H1 (cell line): ENCODE measurements around the gene ZNF148. TPM values are rescaled to one million over a fixed set of nuclear protein-coding genes. Genes with fewer than 3 reads are reported as not detected.

Experiments
- CTCF ChIA-PET: fragments of 300-600 bp; sonication (Branson Sonifier 250); formaldehyde crosslinking; loops from one replicate; lab custom pipeline; 2021; ENCODE audit not compliant: partially characterized antibody; lab: Charles Lee
- POLR2A ChIA-PET: fragments of 300-600 bp; sonication (Branson Sonifier 250); formaldehyde crosslinking; loops from one replicate; lab custom pipeline; 2021; ENCODE audit warnings: inconsistent platforms; ENCODE audit not compliant: partially characterized antibody; lab: Charles Lee
- DNase-seq, 2 experiments: peaks; one replicate each; pipeline versions ENCODE4 v3.0.0 to v3.0.0-alpha.2; 2010 to 2022; ENCODE audit warnings: low spot score in 2 of 2, low read depth in 1 of 2, mixed read lengths in 1 of 2
- FAIRE-seq: peaks from 2 replicates; lab custom pipeline; 2011; peaks lifted over from hg19 to GRCh38; lab: Jason Lieb, UNC
- H2AFZ ChIP-seq: 2 replicates; pipeline ENCODE4 v1.8.1; 2012; ENCODE audit warnings: low read length, inconsistent platforms
- H2AK5ac ChIP-seq: 2 replicates; pipeline ENCODE4 v1.6.1; 2013; ENCODE audit warnings: low read depth, low read length
- H2BK120ac ChIP-seq: replicated peaks from 2 replicates; pipeline ENCODE3; 2013; ENCODE audit warnings: low read depth, low read length, inconsistent platforms
- H2BK12ac ChIP-seq: 2 replicates; pipeline ENCODE4 v1.6.1; 2013; ENCODE audit warnings: low read depth, low read length
- H2BK15ac ChIP-seq: 2 replicates; pipeline ENCODE4 v1.6.1; 2013; ENCODE audit warnings: low read length
- H2BK20ac ChIP-seq: 2 replicates; pipeline ENCODE4 v1.6.1; 2013; ENCODE audit warnings: low read length
- H2BK5ac ChIP-seq: 2 replicates; pipeline ENCODE4 v1.6.1; 2013; ENCODE audit warnings: low read depth, low read length
- H3K14ac ChIP-seq: 2 replicates; pipeline ENCODE4 v1.6.1; 2013; ENCODE audit warnings: inconsistent platforms; ENCODE audit not compliant: insufficient read length
- H3K18ac ChIP-seq: 2 replicates; pipeline ENCODE4 v1.6.1; 2013; ENCODE audit warnings: low read length; ENCODE audit errors: extremely low read depth
- H3K23ac ChIP-seq: 2 replicates; pipeline ENCODE4 v1.6.1; 2013; ENCODE audit warnings: inconsistent platforms; ENCODE audit not compliant: insufficient read length
- H3K23me2 ChIP-seq: 2 replicates; pipeline ENCODE4 v1.6.1; 2013; ENCODE audit warnings: low read depth, low read length
- H3K27ac ChIP-seq: 2 replicates; pipeline ENCODE4 v1.6.1; 2011; ENCODE audit warnings: low read depth, low read length, inconsistent platforms
- H3K27me3 ChIP-seq, 4 experiments: replicated peaks in 1 of 4; 1 replicate in 1 of 4; 2 replicates in 3 of 4; pipeline versions ENCODE4 v1.6.1 to v1.8.1; 2011 to 2013; ENCODE audit warnings: low read length in 3 of 4, mild to moderate bottlenecking in 3 of 4, inconsistent platforms in 2 of 4, mixed read lengths in 2 of 4, moderate library complexity in 1 of 4; ENCODE audit not compliant: control insufficient read depth in 3 of 4, insufficient read depth in 3 of 4; ENCODE audit errors: extremely low read depth in 1 of 4
- H3K36me3 ChIP-seq, 4 experiments: 2 replicates each; pipeline versions ENCODE4 v1.6.1 to v1.8.1; 2011 to 2013; ENCODE audit warnings: mild to moderate bottlenecking in 4 of 4, low read length in 3 of 4, moderate library complexity in 2 of 4, control low read depth in 1 of 4, inconsistent platforms in 1 of 4; ENCODE audit not compliant: insufficient read depth in 4 of 4, control insufficient read depth in 2 of 4
- H3K4ac ChIP-seq: replicated peaks from 2 replicates; pipeline ENCODE3; 2013; ENCODE audit warnings: low read length, low read depth, mixed read lengths, inconsistent platforms; ENCODE audit not compliant: insufficient read length
- H3K4me1 ChIP-seq, 4 experiments: replicated peaks in 1 of 4; 1 replicate in 1 of 4; 2 replicates in 3 of 4; pipeline versions ENCODE4 v1.6.1 to v1.8.1; 2011 to 2013; ENCODE audit warnings: low read length in 3 of 4, inconsistent platforms in 2 of 4, mixed read lengths in 1 of 4; ENCODE audit not compliant: insufficient read depth in 4 of 4, control insufficient read depth in 3 of 4
- H3K4me2 ChIP-seq, 2 experiments: 2 replicates each; pipeline versions ENCODE4 v1.6.1 to v1.8.1; 2011 to 2013; ENCODE audit warnings: low read depth in 2 of 2, low read length in 2 of 2, control low read depth in 1 of 2, inconsistent platforms in 1 of 2, mild to moderate bottlenecking in 1 of 2; ENCODE audit not compliant: insufficient read depth in 1 of 2
- H3K4me3 ChIP-seq, 4 experiments: fragments of 200-600, 300-600 bp in 1 of 4; sonication (generic), shearing (Covaris generic), sonication (Bioruptor Twin) in 1 of 4; 2 replicates each; pipeline versions ENCODE4 v1.5.1 to v1.8.1; 2011 to 2016; ENCODE audit warnings: low read length in 4 of 4, low read depth in 3 of 4, control low read depth in 2 of 4, inconsistent platforms in 2 of 4, mild to moderate bottlenecking in 2 of 4, mixed read lengths in 1 of 4, moderate library complexity in 1 of 4; ENCODE audit not compliant: insufficient read depth in 2 of 4; ENCODE audit errors: extremely low read depth in 1 of 4
- H3K56ac ChIP-seq: replicated peaks from 2 replicates; pipeline ENCODE3; 2013; ENCODE audit warnings: low read depth, mild to moderate bottlenecking, mixed read lengths, low read length, inconsistent platforms; ENCODE audit not compliant: insufficient read length
- H3K79me1 ChIP-seq: 2 replicates; pipeline ENCODE4 v1.6.1; 2013; ENCODE audit warnings: low read depth, low read length, control low read depth
- H3K79me2 ChIP-seq, 2 experiments: 2 replicates each; pipeline versions ENCODE4 v1.6.1 to v1.8.1; 2012 to 2013; ENCODE audit warnings: low read length in 2 of 2, mild to moderate bottlenecking in 2 of 2, inconsistent platforms in 1 of 2; ENCODE audit not compliant: insufficient read depth in 2 of 2, control insufficient read depth in 1 of 2
- H3K9ac ChIP-seq, 4 experiments: replicated peaks in 1 of 4; 1 replicate in 1 of 4; 2 replicates in 3 of 4; pipeline versions ENCODE4 v1.6.1 to v1.8.1; 2011 to 2013; ENCODE audit warnings: low read depth in 3 of 4, low read length in 3 of 4, control low read depth in 2 of 4, mild to moderate bottlenecking in 2 of 4, moderate library complexity in 2 of 4, inconsistent platforms in 1 of 4; ENCODE audit errors: extremely low read depth in 1 of 4
- H3K9me3 ChIP-seq, 2 experiments: 2 replicates each; pipeline versions ENCODE4 v1.6.1 to v1.8.1; 2012 to 2013; ENCODE audit warnings: mild to moderate bottlenecking in 2 of 2, moderate library complexity in 2 of 2, control low read depth in 1 of 2, inconsistent platforms in 1 of 2, low read depth in 1 of 2, low read length in 1 of 2, mixed read lengths in 1 of 2; ENCODE audit not compliant: insufficient read depth in 2 of 2
- H4K20me1 ChIP-seq, 2 experiments: replicated peaks in 1 of 2; 2 replicates each; pipeline versions ENCODE3 to v1.8.1; 2011 to 2013; ENCODE audit warnings: inconsistent platforms in 2 of 2, low read length in 2 of 2, mild to moderate bottlenecking in 1 of 2; ENCODE audit not compliant: insufficient read depth in 2 of 2, control insufficient read depth in 1 of 2
- H4K5ac ChIP-seq: 2 replicates; pipeline ENCODE4 v1.6.1; 2013; ENCODE audit warnings: low read length, low read depth, mixed read lengths, inconsistent platforms; ENCODE audit not compliant: insufficient read length
- H4K8ac ChIP-seq: 2 replicates; pipeline ENCODE4 v1.8.0; 2013; ENCODE audit warnings: mild to moderate bottlenecking, moderate library complexity, low read length, inconsistent platforms; ENCODE audit not compliant: insufficient read depth; ENCODE audit errors: extremely low read depth
- H4K91ac ChIP-seq: replicated peaks from 2 replicates; pipeline ENCODE3; 2013; ENCODE audit warnings: low read length, mixed read lengths, inconsistent platforms; ENCODE audit not compliant: insufficient read length
- ASH2L ChIP-seq: fragments of 200-600, 300-600 bp; sonication (generic); IDR thresholded peaks from one replicate; pipeline ENCODE4 v1.7.1; 2017; ENCODE audit warnings: low read length
- CEBPB ChIP-seq: IDR thresholded peaks from 2 replicates; pipeline ENCODE4 v1.6.1; 2012; ENCODE audit warnings: low read depth, low read length
- MAFK ChIP-seq: IDR thresholded peaks from 2 replicates; pipeline ENCODE4 v1.6.1; 2012; ENCODE audit warnings: low read depth, mild to moderate bottlenecking, improper control_type of control experiment, low read length
- NANOG ChIP-seq: IDR thresholded peaks from 2 replicates; pipeline ENCODE4 v1.6.1; 2011; ENCODE audit warnings: low read length, low read depth, mild to moderate bottlenecking, inconsistent platforms; ENCODE audit not compliant: insufficient read depth, poor library complexity, severe bottlenecking
- RBBP5 ChIP-seq: IDR thresholded peaks from 2 replicates; pipeline ENCODE4 v1.7.1; 2012; ENCODE audit warnings: low read depth, mild to moderate bottlenecking, inconsistent platforms, low read length, moderate library complexity, borderline replicate concordance
- RXRA ChIP-seq: IDR thresholded peaks from 2 replicates; pipeline ENCODE4 v1.6.1; 2011; ENCODE audit warnings: low read depth, mild to moderate bottlenecking, low read length, moderate library complexity; ENCODE audit not compliant: insufficient read depth
- SUZ12 ChIP-seq: fragments of 200-600 bp; sonication (generic); IDR thresholded peaks from 2 replicates; pipeline ENCODE4 v1.6.1; 2012; ENCODE audit warnings: mild to moderate bottlenecking, inconsistent platforms, low read length, moderate library complexity, mixed read lengths
- TEAD4 ChIP-seq: IDR thresholded peaks from 2 replicates; pipeline ENCODE4 v1.6.1; 2012; ENCODE audit warnings: low read depth, low read length, inconsistent platforms, mixed read lengths
- WGBS, 2 experiments: shearing (Covaris generic) in 1 of 2; methylation state at CpG; one replicate each; pipeline versions ENCODE4 v1.1.6 to v1.1.7; 2013 to 2015; ENCODE audit warnings: low lambda C conversion rate in 2 of 2, mixed read lengths in 2 of 2, inconsistent platforms in 1 of 2, low coverage in 1 of 2, missing lambda C conversion rate in 1 of 2; ENCODE audit not compliant: insufficient replicate concordance in 2 of 2, insufficient coverage in 1 of 2, insufficient read length in 1 of 2; ENCODE audit errors: extremely low coverage in 1 of 2, missing lambda C conversion rate in 1 of 2; 5-methylcytosine and 5-hydroxymethylcytosine counted together
- polyA plus RNA-seq, 7 experiments: library from polyadenylated mRNA; depleted of rRNA in 3 of 7; stranded (reverse) in 5 of 7; unstranded in 2 of 7; fragments of >200 nt in 5 of 7; fragments of 200-250 nt in 2 of 7; gene quantifications; 1 replicate in 5 of 7; 2 replicates in 1 of 7; 4 replicates in 1 of 7; pipeline versions ENCODE4 v1.2.1 to v1.2.3, GENCODE V29; 2011 to 2013; ENCODE audit warnings: missing spikeins in 2 of 7, mixed read lengths in 2 of 7
- total RNA-seq: library from RNA; stranded (reverse); fragmentation: NEBNext Ultra II Directional; extraction: Animal tissue kit (Norgen Biotek cat#: 25700); gene quantifications from 2 replicates; pipeline ENCODE4 v1.2.1, GENCODE V29; 2021
- TF ChIP-seq, protein P1 (sequence below): IDR thresholded peaks from 2 replicates; pipeline ENCODE4 v1.6.1; 2012; ENCODE audit warnings: inconsistent platforms
- TF ChIP-seq, protein P2 (sequence below): IDR thresholded peaks from 2 replicates; pipeline ENCODE4 v1.6.1; 2011; ENCODE audit warnings: low read length, improper control_type of control experiment

ZNF148 gene
- total and polyA plus RNA-seq, 2 of the 8 experiments (the other 6 are each of a cell fraction or from before 2014, with no cell fraction given), result 3.7 to 22.6 TPM

DNA sequence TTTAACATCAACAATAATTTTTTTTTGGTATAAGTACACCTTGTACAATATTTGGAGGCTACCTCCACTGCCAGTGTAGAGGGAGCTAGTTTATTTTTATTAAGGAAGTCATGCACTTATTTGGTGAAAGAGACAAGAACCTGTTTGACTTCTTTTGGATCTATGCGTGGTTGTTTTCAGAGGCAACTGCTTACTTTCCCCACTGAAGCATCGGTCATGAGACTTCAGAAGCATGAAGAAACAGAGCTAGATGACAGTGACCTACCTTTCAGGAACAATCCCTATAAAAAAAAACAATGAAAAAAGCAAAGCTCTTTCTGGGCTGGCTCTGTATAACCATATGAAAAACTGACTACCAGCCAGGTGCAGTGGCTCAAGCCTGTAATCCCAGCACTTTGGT, 20.0 kb upstream of the ZNF148 start:
- CTCF ChIA-PET, result no interaction called here
- Histone ChIP-seq H3K4ac (no peak overlapping the region), H4K8ac (no peak overlapping the region), H3K9ac (no peak overlapping the region), H3K4me2 (no peak overlapping the region), H4K91ac (no peak overlapping the region), H3K79me2 (no peaks in the 10 kb centered on the region), H2BK120ac (no peak overlapping the region), H3K27me3 (no peaks in the 10 kb centered on the region), H4K5ac (no peak overlapping the region), H3K23ac (no peak overlapping the region), H3K4me1 (no peaks in the 10 kb centered on the region), H3K27ac (no peak overlapping the region), H2BK12ac (no peak overlapping the region), H3K56ac (no peak overlapping the region), H3K18ac (no peak overlapping the region), H4K20me1 (no peaks in the 10 kb centered on the region), H3K79me1 (no peaks in the 10 kb centered on the region), H2AFZ (no peak overlapping the region), H2AK5ac (no peak overlapping the region), H2BK20ac (no peak overlapping the region), H3K14ac (no peak overlapping the region), H3K36me3 (no peaks in the 10 kb centered on the region), H3K23me2 (no peaks in the 10 kb centered on the region), H3K9me3 (no peaks in the 10 kb centered on the region), H3K4me3 (no peak overlapping the region), H2BK5ac (no peak overlapping the region), H2BK15ac (no peak overlapping the region)
- DNase-seq, result no peak
- TF ChIP-seq, protein P1, sequence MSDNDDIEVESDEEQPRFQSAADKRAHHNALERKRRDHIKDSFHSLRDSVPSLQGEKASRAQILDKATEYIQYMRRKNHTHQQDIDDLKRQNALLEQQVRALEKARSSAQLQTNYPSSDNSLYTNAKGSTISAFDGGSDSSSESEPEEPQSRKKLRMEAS, result no peak
- TF ChIP-seq, protein P2, sequence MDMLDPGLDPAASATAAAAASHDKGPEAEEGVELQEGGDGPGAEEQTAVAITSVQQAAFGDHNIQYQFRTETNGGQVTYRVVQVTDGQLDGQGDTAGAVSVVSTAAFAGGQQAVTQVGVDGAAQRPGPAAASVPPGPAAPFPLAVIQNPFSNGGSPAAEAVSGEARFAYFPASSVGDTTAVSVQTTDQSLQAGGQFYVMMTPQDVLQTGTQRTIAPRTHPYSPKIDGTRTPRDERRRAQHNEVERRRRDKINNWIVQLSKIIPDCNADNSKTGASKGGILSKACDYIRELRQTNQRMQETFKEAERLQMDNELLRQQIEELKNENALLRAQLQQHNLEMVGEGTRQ, result no peak
- TF ChIP-seq RBBP5 (no peak), NANOG (no peak), TEAD4 (no peak), ASH2L (no peak), RXRA (no peak), SUZ12 (no peak), MAFK (no peak), CEBPB (no peak)
- WGBS, 2 experiments, result 92% methylated on average over 2 of the region's 2 CpGs; no CpG with 5 or more reads in 1 of the 2 experiments
- FAIRE-seq, result no peak
- POLR2A ChIA-PET, result no interaction called here
